DMS 273 (cell line): ENCODE data around the gene TRIM49.
"Not testable (repeated sequence)": the region's sequence is repeated elsewhere in the genome, so short reads cannot be mapped to it uniquely, and the experiment has no call there.

Experiments used
- DNase-seq: peaks from one replicate; lab custom pipeline; 2025; ENCODE audit not compliant: unreplicated experiment; lab: John Stamatoyannopoulos, UW

Gene TRIM49, protein sequence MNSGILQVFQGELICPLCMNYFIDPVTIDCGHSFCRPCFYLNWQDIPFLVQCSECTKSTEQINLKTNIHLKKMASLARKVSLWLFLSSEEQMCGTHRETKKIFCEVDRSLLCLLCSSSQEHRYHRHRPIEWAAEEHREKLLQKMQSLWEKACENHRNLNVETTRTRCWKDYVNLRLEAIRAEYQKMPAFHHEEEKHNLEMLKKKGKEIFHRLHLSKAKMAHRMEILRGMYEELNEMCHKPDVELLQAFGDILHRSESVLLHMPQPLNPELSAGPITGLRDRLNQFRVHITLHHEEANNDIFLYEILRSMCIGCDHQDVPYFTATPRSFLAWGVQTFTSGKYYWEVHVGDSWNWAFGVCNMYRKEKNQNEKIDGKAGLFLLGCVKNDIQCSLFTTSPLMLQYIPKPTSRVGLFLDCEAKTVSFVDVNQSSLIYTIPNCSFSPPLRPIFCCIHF

DNA sequence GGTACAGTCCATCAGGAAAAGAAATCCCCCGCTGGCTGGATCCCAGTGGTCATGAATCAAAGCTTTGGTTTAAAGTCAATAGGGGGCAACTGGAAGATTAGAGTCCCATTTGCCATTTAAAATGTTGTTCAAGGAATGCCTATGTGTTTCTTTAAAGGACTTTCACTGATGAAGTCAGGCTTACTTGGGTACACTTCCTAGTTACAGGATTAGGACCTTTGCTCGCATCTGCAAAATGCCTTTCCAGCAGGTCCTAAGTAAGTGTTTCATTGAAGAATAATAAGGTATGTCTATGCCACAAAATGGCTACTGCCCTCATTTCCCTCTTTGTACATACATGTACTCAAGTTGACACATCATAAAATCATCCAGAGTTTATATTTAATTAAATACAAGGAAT is at the start of gene TRIM49:
Gene TRIM49 (minus strand): TSS at position 101 of the 400 bp plus-strand sequence. CDS start 4,106 bp downstream, outside the sequence.
- DNase-seq: not testable (repeated sequence)

DNA sequence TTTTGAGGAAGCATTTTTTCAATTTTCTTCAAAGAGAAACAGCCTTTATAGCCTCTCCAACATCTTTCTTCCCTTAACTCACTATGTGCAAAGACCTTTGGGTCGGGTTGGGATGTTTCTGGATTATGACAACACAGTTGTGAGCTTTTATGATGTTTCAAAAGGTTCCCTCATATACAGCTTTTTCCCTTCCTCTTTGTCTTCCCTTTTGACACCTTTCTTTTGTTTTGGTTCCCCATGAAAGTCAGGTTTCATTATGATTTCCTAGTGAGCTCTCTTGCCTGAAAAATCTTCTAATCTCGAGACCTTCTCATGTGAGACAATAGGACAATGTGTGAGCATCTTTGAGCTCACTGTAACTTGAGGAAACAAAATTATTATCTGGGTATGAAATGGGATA is 18.3 kb upstream of the TRIM49 start:
- DNase-seq: not testable (repeated sequence)

DNA sequence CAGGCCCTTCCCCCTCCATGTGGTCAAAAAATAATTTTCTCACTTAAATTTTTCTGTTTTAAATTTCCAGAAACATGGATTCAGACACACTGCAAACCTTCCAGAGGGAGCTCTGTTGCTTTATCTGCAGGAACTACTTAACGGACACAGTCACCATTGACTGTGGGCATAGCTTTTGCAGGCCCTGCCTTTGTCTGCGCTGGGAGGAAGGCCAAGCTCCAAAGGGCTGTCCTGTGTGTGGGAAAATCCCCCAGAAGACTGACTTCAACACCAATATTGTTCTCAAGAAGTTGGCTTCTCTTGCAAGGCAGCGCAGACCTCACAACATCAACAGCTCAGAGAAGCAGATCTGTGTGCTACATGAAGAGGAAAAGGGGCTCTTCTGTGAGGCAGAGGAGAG is 11.6 kb upstream of the TRIM49 start:
- not testable (repeated sequence) for DNase-seq

DNA sequence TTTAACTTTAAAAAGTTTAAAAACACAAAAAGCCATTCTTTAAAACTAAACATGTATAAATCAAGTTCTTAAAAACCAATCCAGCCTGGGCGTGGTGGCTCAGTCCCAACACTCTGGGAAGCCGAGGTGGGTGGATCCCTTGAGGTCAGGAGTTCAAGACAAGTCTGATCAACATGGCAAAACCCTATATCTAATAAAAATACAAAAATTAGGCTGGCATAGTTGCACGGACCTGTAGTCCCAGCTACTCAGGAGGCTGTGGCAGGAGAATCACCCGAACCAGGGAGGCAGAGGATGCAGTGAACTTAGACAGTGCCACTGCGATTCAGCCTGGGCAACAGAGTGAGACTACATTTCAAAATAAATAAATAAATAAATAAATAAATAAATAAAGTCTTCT is 5.2 kb upstream of the TRIM49 start:
- DNase-seq: not testable (repeated sequence)

DNA sequence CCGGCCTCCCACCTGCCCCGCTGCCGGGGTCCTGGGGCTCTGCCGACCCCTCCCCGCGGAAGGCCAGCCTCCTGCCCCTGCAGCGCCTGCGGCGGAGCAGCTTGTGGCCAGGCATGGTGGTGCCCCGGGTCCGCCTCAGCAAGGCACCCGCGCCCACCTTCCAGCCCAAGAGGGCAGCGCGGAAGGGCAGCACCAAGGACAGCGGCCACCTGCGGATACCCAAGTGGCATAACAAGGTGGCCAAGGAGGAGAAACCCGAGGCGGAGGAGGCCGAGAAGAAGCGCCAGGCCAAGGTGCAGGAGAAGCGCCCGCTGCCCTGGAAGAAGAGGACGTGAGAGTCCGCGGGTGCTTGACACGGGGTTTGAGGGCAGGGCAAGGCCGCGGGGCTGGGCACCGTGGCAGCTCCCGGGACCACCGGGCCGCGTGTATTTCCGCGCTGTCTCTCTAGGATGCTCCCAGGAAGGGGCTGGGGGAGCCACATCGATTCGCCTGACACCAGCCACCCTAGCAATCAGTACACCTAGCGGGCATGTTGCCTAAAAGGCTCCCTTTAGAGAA is 20.8 kb downstream of the TRIM49 start:
- DNase-seq: not testable (repeated sequence)

DNA sequence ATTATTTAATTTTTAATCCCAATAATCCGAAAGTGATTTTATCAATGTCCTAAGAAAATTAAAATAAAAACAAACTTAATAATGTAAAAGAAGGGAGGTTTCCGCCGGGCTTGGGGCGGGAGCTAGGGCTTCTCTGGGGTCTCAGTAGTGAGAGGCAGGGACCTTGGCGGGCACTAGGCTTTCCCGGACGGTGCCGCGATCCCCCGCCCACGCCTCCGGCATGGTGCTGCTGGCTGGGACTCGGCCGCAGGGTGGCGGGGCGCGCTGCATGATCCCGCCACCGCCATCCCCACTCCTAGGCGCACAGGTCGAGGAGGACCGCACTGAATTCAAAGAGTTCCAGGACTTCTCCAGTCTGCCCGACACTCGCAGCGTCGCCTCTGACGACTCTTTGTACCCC is 22.6 kb downstream of the TRIM49 start:
- not testable (repeated sequence) for DNase-seq

DNA sequence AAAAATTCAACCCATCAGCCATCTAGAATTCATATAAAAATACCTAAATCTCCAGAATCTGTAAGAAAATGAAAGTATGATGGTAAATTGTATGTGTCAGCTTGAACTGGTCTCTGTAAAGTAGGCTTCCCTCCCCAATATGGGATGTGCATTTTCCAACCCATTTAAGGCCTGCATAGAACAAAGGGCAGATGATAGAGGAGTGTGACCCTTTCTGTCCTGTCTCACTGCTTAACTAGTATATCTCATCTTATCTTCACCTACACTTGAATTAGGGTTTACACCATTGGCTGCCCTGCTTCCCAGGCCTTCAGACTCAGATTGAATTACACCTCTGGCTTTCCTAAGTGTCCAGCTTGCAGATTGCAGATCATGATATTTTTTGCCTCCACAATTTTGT is 57.6 kb downstream of the TRIM49 start:
- not testable (repeated sequence) for DNase-seq
